Vagina (tissue), 2 donors: ENCODE results near the gene BRINP3.

Experiments used
- POLR2A ChIP-seq, 2 donors: fragments of 450-650 bp; IDR thresholded peaks; one replicate each; pipeline ENCODE4 v1.6.1; 2017; ENCODE audit warnings: antibody characterized with exemption in 2 of 2, mild to moderate bottlenecking in 2 of 2, moderate library complexity in 2 of 2
- POLR2AphosphoS5 ChIP-seq, 2 donors: sonication (generic); formaldehyde crosslinking; IDR thresholded peaks; one replicate each; pipeline ENCODE4 v1.9.0; 2017; ENCODE audit warnings: antibody characterized with exemption in 2 of 2, mild to moderate bottlenecking in 2 of 2, low read depth in 1 of 2; ENCODE audit not compliant: insufficient read depth in 1 of 2
- TF ChIP-seq, protein P1 (sequence below), 3 experiments: fragments of 450-650 bp in 2 of 3; fragments of 200-600 bp in 1 of 3; sonication (generic) in 1 of 3; IDR thresholded peaks; one replicate each; pipeline ENCODE4 v1.5.1; 2017 to 2019; ENCODE audit warnings: antibody characterized with exemption in 3 of 3, mild to moderate bottlenecking in 2 of 3, moderate library complexity in 2 of 3

DNA sequence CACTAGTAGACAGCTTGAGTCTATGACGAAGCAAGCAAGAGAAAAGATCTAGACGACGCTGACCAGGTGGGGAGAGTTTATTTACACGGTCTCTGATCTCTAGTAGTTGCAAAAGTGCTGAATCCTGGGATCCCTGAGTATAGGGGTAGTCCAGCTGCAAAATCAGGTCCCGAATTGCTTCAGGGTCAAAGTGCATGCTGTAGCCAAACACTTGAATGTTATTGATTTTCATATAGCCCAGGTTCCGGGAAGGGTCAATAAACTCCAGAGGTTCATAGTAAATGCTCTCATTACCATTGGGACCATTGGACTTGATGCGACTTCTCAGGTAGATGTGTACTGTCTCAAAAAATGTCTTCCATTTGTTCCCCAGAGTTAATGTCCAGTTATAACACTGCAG, 379.6 kb downstream of the BRINP3 start:
- TF ChIP-seq, protein P1, sequence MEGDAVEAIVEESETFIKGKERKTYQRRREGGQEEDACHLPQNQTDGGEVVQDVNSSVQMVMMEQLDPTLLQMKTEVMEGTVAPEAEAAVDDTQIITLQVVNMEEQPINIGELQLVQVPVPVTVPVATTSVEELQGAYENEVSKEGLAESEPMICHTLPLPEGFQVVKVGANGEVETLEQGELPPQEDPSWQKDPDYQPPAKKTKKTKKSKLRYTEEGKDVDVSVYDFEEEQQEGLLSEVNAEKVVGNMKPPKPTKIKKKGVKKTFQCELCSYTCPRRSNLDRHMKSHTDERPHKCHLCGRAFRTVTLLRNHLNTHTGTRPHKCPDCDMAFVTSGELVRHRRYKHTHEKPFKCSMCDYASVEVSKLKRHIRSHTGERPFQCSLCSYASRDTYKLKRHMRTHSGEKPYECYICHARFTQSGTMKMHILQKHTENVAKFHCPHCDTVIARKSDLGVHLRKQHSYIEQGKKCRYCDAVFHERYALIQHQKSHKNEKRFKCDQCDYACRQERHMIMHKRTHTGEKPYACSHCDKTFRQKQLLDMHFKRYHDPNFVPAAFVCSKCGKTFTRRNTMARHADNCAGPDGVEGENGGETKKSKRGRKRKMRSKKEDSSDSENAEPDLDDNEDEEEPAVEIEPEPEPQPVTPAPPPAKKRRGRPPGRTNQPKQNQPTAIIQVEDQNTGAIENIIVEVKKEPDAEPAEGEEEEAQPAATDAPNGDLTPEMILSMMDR (IDR thresholded peaks at IDR 0.05): no peak
- TF ChIP-seq POLR2A (IDR thresholded peaks at IDR 0.05) (no peak), POLR2AphosphoS5 (IDR thresholded peaks at IDR 0.05; ENCODE audit: insufficient read depth in 1 of 2, low read depth in 1 of 2) (no peak)
